GM06990 (cell line): ENCODE measurements around the gene RRBP1.
"Not testable (repeated sequence)": the region's sequence is repeated elsewhere in the genome, so short reads cannot be mapped to it uniquely, and the experiment has no call there.

ENCODE experiments used
- DNase-seq: peaks from one replicate; pipeline ENCODE4 v3.0.0-alpha.2; 2011; ENCODE audit not compliant: insufficient read length; ENCODE audit errors: extremely low read depth
- H3K27me3 ChIP-seq: replicated peaks from 2 replicates; pipeline ENCODE4 v1.6.0; 2011; ENCODE audit warnings: low read length; ENCODE audit not compliant: control insufficient read depth, insufficient read depth
- H3K36me3 ChIP-seq: 2 replicates; pipeline ENCODE4 v1.5.1; 2011; ENCODE audit warnings: low read length; ENCODE audit not compliant: control insufficient read depth, insufficient read depth
- H3K4me3 ChIP-seq: replicated peaks from 2 replicates; pipeline ENCODE4 v1.5.1; 2011; ENCODE audit warnings: low read depth, mild to moderate bottlenecking, control low read depth, low read length
- CTCF ChIP-seq: IDR thresholded peaks from 2 replicates; pipeline ENCODE4 v1.5.1; 2011; ENCODE audit warnings: low read length, control low read depth, mild to moderate bottlenecking, inconsistent platforms; ENCODE audit not compliant: insufficient read depth, poor library complexity, severe bottlenecking

The RRBP1 gene

GRCh38 chr20:17711267-17711627 lies 29.2 kb upstream of the RRBP1 start:
- DNase-seq, result no peak
- no peak overlapping the region for H3K4me3 ChIP-seq
- H3K27me3 ChIP-seq, result no peaks in the 10 kb centered on the region; the same call in 1 of the 2 replicates
- no peaks in the 10 kb centered on the region for H3K36me3 ChIP-seq
- TF ChIP-seq CTCF, result no peak

GRCh38 chr20:17710379-17711266 lies 28.6 kb upstream of the RRBP1 start:
- DNase-seq, result no peak
- Histone ChIP-seq H3K36me3 (no peaks in the 10 kb centered on the region), H3K4me3 (no peak overlapping the region), H3K27me3 (no peaks in the 10 kb centered on the region; the same call in 1 of the 2 replicates)
- TF ChIP-seq CTCF, result no peak

GRCh38 chr20:17709361-17710293 lies 27.6 kb upstream of the RRBP1 start:
- H3K4me3 ChIP-seq, result no peak overlapping the region
- TF ChIP-seq CTCF, result no peak
- no peak for DNase-seq
- H3K36me3 ChIP-seq, result no peaks in the 10 kb centered on the region
- no peaks in the 10 kb centered on the region; the same call in 1 of the 2 replicates for H3K27me3 ChIP-seq

GRCh38 chr20:17708675-17709360 lies 26.8 kb upstream of the RRBP1 start:
- DNase-seq, result no peak
- Histone ChIP-seq H3K27me3 (no peaks in the 10 kb centered on the region; the same call in 1 of the 2 replicates), H3K36me3 (no peaks in the 10 kb centered on the region), H3K4me3 (no peak overlapping the region)
- no peak for TF ChIP-seq CTCF

GRCh38 chr20:17707951-17708350 lies 25.9 kb upstream of the RRBP1 start:
- not testable (repeated sequence) for H3K4me3 ChIP-seq, H3K36me3 ChIP-seq, DNase-seq, H3K27me3 ChIP-seq
